GM12874 (cell line): Measurements from ENCODE around the gene PTPN7.

Source experiments
- CTCF ChIP-seq: IDR thresholded peaks from 2 replicates; pipeline ENCODE4 v1.5.1; 2011; ENCODE audit warnings: low read depth, mild to moderate bottlenecking, control low read depth, low read length, moderate library complexity; ENCODE audit not compliant: insufficient read depth

The PTPN7 gene

GRCh38 chr1:202116287-202116686 is 44.1 kb downstream of the PTPN7 start:
- no peak for TF ChIP-seq CTCF

- TF ChIP-seq CTCF, result no peak
Measured at GRCh38 chr1:202113690-202114300, 46.6 kb downstream of the PTPN7 start.

- no peak for TF ChIP-seq CTCF
Measured at GRCh38 chr1:202112859-202113689, 47.3 kb downstream of the PTPN7 start.

GRCh38 chr1:202110977-202111376 is 49.4 kb downstream of the PTPN7 start:
- no peak for TF ChIP-seq CTCF

- no peak for TF ChIP-seq CTCF
Measured at GRCh38 chr1:202107801-202108731, 52.3 kb downstream of the PTPN7 start.

- TF ChIP-seq CTCF, result no peak
Measured at GRCh38 chr1:202107321-202107761, 53.1 kb downstream of the PTPN7 start.
